ENCODE results near the gene TMEM184A.

The TMEM184A gene

GRCh38 chr7:1557006-1557405 is 1.0 kb upstream of the TMEM184A start:
- DNase-seq (ENCODE audit: insufficient read length, low spot score) (no peak), FAIRE-seq (no peak)
- no peak for TF ChIP-seq POLR2A (IDR thresholded peaks at IDR 0.05; ENCODE audit: low read depth, low read length)

- peak; percentile 86 for FAIRE-seq
- TF ChIP-seq POLR2A (IDR thresholded peaks at IDR 0.05; ENCODE audit: low read depth, low read length): no peak; the same call in 1 of the 2 replicates
Measured at GRCh38 chr7:1555046-1555812, 776 bp downstream of the TMEM184A start.

GRCh38 chr7:1554333-1555045 is 1.5 kb downstream of the TMEM184A start:
- no peak for FAIRE-seq

More at GRCh38 chr7:1555046-1555812, 776 bp downstream of the TMEM184A start:
- peak; percentile 100 for DNase-seq (ENCODE audit: insufficient read length, low spot score)

GRCh38 chr7:1553512-1554210 is 2.3 kb downstream of the TMEM184A start:
- TF ChIP-seq POLR2A (IDR thresholded peaks at IDR 0.05; ENCODE audit: low read depth, low read length): no peak
- DNase-seq (ENCODE audit: insufficient read length, low spot score) (no peak), FAIRE-seq (no peak)

More at GRCh38 chr7:1554333-1555045, 1.5 kb downstream of the TMEM184A start:
- DNase-seq (ENCODE audit: insufficient read length, low spot score): no peak
- no peak for TF ChIP-seq POLR2A (IDR thresholded peaks at IDR 0.05; ENCODE audit: low read depth, low read length)

- FAIRE-seq: no peak
- no peak for DNase-seq (ENCODE audit: insufficient read length, low spot score)
- no peak for TF ChIP-seq POLR2A (IDR thresholded peaks at IDR 0.05; ENCODE audit: low read depth, low read length)
Measured at GRCh38 chr7:1552200-1552599, 3.8 kb downstream of the TMEM184A start.

- DNase-seq (ENCODE audit: insufficient read length, low spot score) (no peak), FAIRE-seq (no peak)
- no peak for TF ChIP-seq POLR2A (IDR thresholded peaks at IDR 0.05; ENCODE audit: low read depth, low read length)
Measured at GRCh38 chr7:1550846-1551155, 5.2 kb downstream of the TMEM184A start.

- TF ChIP-seq POLR2A (IDR thresholded peaks at IDR 0.05; ENCODE audit: low read depth, low read length): no peak
- no peak for FAIRE-seq
Measured at GRCh38 chr7:1550005-1550845, 5.8 kb downstream of the TMEM184A start.

GRCh38 chr7:1549357-1550004 is 6.5 kb downstream of the TMEM184A start:
- no peak for DNase-seq (ENCODE audit: insufficient read length, low spot score)
- no peak for TF ChIP-seq POLR2A (IDR thresholded peaks at IDR 0.05; ENCODE audit: low read depth, low read length)
- FAIRE-seq: no peak

More at GRCh38 chr7:1550005-1550845, 5.8 kb downstream of the TMEM184A start:
- DNase-seq (ENCODE audit: insufficient read length, low spot score): no peak

GRCh38 chr7:1548944-1549343 is 7.1 kb downstream of the TMEM184A start:
- FAIRE-seq: no peak
- no peak for TF ChIP-seq POLR2A (IDR thresholded peaks at IDR 0.05; ENCODE audit: low read depth, low read length)
- no peak for DNase-seq (ENCODE audit: insufficient read length, low spot score)

- TF ChIP-seq POLR2A (IDR thresholded peaks at IDR 0.05; ENCODE audit: low read depth, low read length): no peak
- DNase-seq (ENCODE audit: insufficient read length, low spot score) (no peak), FAIRE-seq (no peak)
Measured at GRCh38 chr7:1548438-1548831, 7.6 kb downstream of the TMEM184A start.

GRCh38 chr7:1547777-1548437 is 8.1 kb downstream of the TMEM184A start:
- no peak for TF ChIP-seq POLR2A (IDR thresholded peaks at IDR 0.05; ENCODE audit: low read depth, low read length)
- FAIRE-seq (no peak), DNase-seq (ENCODE audit: insufficient read length, low spot score) (no peak)

GRCh38 chr7:1546909-1547776 is 8.9 kb downstream of the TMEM184A start:
- no peak for DNase-seq (ENCODE audit: insufficient read length, low spot score)
- no peak for TF ChIP-seq POLR2A (IDR thresholded peaks at IDR 0.05; ENCODE audit: low read depth, low read length)
- FAIRE-seq: no peak

All from H54 (cell line).